Thyroid gland (tissue), 4 donors: ENCODE data around the gene BRWD1.

Source experiments
- POLR2A ChIP-seq, 2 donors: fragments of 450-650 bp; IDR thresholded peaks; one replicate each; pipeline ENCODE4 v1.6.1; 2017; ENCODE audit warnings: antibody characterized with exemption in 2 of 2, mild to moderate bottlenecking in 2 of 2, moderate library complexity in 1 of 2
- TF ChIP-seq, protein P1 (sequence below), 6 experiments: fragments of 200-600 bp in 3 of 6; fragments of 450-650 bp in 3 of 6; sonication (generic) in 3 of 6; IDR thresholded peaks; one replicate each; pipeline ENCODE4 v1.5.1; 2016 to 2019; ENCODE audit warnings: antibody characterized with exemption in 6 of 6, mild to moderate bottlenecking in 2 of 6, inconsistent platforms in 1 of 6, moderate library complexity in 1 of 6

DNA sequence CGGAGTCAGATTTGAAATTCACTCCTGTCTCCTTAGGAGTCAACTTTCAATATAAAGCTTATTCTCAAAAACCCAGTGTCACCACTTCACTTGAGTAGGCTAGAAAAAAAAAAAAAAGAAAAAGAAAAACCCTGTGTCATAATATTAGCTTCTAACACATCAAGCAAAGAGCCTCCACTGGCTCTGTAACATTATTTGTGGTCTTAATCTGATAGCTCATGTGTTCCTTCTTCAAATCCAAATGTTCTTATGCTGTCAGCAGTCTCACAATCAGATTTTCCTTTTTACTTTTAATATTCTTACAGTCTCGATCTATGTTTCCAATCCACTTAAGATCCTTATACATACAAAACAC lies 104.1 kb downstream of the BRWD1 start:
- TF ChIP-seq, protein P1, sequence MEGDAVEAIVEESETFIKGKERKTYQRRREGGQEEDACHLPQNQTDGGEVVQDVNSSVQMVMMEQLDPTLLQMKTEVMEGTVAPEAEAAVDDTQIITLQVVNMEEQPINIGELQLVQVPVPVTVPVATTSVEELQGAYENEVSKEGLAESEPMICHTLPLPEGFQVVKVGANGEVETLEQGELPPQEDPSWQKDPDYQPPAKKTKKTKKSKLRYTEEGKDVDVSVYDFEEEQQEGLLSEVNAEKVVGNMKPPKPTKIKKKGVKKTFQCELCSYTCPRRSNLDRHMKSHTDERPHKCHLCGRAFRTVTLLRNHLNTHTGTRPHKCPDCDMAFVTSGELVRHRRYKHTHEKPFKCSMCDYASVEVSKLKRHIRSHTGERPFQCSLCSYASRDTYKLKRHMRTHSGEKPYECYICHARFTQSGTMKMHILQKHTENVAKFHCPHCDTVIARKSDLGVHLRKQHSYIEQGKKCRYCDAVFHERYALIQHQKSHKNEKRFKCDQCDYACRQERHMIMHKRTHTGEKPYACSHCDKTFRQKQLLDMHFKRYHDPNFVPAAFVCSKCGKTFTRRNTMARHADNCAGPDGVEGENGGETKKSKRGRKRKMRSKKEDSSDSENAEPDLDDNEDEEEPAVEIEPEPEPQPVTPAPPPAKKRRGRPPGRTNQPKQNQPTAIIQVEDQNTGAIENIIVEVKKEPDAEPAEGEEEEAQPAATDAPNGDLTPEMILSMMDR (IDR thresholded peaks at IDR 0.05), result no peak
- no peak for TF ChIP-seq POLR2A (IDR thresholded peaks at IDR 0.05)
